BE2C (cell line): Measurements from ENCODE around the gene XKRX. TPM values are rescaled to one million over a fixed set of nuclear protein-coding genes. Genes with fewer than 3 reads are reported as not detected.

ENCODE experiments used
- DNase-seq: peaks from one replicate; pipeline ENCODE4 v3.0.0-alpha.2; 2020
- H3K27me3 ChIP-seq: fragments of 250-450 bp; sonication (Bioruptor Pico); 2 replicates; pipeline ENCODE4 v1.5.1; 2020; ENCODE audit warnings: mild to moderate bottlenecking
- H3K36me3 ChIP-seq: fragments of 250-450 bp; sonication (Bioruptor Pico); 2 replicates; pipeline ENCODE4 v1.5.1; 2020; ENCODE audit warnings: mild to moderate bottlenecking
- H3K4me1 ChIP-seq: fragments of 250-450 bp; sonication (Bioruptor Pico); 2 replicates; pipeline ENCODE4 v1.5.1; 2020
- H3K4me3 ChIP-seq: 2 replicates; pipeline ENCODE4 v1.5.1; 2011; ENCODE audit warnings: low read depth, low read length
- H3K9me3 ChIP-seq: fragments of 250-450 bp; sonication (Bioruptor Pico); 2 replicates; pipeline ENCODE4 v1.5.1; 2020
- polyA plus RNA-seq: library from polyadenylated mRNA; unstranded; fragments of >200 nt; gene quantifications from one replicate; pipeline ENCODE4 v1.2.1, GENCODE V29; 2012; ENCODE audit warnings: low read depth, missing spikeins; ENCODE audit not compliant: insufficient read length, insufficient read depth
- TF ChIP-seq, protein P1 (sequence below): IDR thresholded peaks from 2 replicates; pipeline ENCODE4 v1.5.1; 2012; ENCODE audit warnings: mild to moderate bottlenecking, low read depth, low read length

Gene XKRX
- polyA plus RNA-seq: not detected

DNA sequence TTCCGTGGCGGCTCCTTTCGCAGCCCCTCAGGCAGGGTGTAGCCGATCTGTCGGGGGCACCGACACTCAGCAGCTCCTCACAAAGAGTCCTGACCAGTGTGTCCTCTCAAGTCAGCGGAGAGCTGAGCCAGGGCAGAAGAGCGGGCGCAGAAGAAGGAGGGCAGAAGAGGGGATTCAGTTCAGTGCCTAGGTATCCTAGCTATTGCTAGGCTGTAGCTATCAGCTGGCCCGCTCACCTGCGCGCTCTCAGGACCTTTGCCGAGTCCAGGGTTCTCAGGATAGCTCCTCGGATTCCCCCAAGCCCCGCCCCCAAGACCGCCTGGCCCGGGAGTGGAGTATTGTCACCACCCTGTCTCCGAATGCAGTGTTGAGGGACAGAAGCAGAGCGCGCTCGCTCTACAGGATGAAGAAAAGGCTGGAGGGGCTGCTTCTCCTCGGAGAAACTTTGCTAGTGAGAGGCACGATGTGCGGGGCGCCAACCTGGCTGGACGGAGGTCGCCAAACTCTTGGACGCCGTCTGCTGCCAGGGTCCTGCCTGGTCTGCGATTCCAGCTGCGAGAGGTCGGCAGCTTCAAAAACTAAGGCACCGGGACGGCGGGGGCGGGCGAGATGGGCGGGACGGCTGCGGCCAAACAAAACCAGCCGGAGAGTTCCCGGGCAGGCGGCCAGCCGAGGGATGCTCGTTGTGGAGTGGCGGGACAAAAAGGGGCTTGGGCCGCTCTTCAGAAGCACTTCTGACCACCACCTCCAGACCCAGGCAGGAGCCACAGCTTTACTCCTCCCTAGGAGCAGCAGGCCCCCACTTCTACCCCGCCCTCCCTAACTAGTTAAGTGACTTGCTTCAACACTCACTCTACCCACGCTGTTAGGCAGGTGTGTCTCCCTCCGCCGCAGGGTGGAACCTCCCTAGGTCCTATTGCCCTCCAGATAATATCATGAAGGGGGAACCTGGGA is at the start of gene XKRX:
TSS of gene XKRX (minus strand) at position 258 of the 954 bp plus-strand sequence. CDS start 613 bp downstream, outside the sequence.
- TF ChIP-seq, protein P1, sequence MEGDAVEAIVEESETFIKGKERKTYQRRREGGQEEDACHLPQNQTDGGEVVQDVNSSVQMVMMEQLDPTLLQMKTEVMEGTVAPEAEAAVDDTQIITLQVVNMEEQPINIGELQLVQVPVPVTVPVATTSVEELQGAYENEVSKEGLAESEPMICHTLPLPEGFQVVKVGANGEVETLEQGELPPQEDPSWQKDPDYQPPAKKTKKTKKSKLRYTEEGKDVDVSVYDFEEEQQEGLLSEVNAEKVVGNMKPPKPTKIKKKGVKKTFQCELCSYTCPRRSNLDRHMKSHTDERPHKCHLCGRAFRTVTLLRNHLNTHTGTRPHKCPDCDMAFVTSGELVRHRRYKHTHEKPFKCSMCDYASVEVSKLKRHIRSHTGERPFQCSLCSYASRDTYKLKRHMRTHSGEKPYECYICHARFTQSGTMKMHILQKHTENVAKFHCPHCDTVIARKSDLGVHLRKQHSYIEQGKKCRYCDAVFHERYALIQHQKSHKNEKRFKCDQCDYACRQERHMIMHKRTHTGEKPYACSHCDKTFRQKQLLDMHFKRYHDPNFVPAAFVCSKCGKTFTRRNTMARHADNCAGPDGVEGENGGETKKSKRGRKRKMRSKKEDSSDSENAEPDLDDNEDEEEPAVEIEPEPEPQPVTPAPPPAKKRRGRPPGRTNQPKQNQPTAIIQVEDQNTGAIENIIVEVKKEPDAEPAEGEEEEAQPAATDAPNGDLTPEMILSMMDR: no peak
- Histone ChIP-seq H3K4me3 (peak within 1 kb of the TSS; percentile 42), H3K36me3 (no peaks in the 10 kb centered on the region), H3K9me3 (no peaks in the 10 kb centered on the region), H3K4me1 (no peaks in the 10 kb centered on the region), H3K27me3 (no peaks in the 10 kb centered on the region)
- peak; percentile 21 for DNase-seq

DNA sequence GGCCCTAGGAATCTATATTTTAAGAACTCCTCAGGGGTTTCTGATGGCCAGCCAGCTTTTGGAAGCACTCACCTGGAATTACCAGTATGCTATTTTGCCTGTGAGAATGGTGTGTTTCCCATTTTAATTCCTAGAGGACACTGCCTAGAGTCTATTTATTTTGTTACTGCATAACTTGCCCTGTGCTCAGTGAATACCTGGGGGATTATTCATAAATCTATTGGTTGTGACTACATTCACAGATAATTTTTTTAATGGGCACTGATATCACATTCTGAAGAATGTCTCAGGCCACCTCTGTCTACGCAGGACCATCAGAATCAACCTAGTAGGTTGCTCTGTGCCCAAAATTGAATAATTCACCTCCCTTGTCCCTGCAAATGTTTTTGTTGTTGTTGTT is 47.5 kb upstream of the XKRX start:
- DNase-seq: no peak
- TF ChIP-seq, protein P1: no peak
- H3K4me3 ChIP-seq: no peak overlapping the region
- no peaks in the 10 kb centered on the region for H3K4me1 ChIP-seq
- no peaks in the 10 kb centered on the region for H3K27me3 ChIP-seq
- H3K9me3 ChIP-seq: no peaks in the 10 kb centered on the region
- H3K36me3 ChIP-seq: no peaks in the 10 kb centered on the region

DNA sequence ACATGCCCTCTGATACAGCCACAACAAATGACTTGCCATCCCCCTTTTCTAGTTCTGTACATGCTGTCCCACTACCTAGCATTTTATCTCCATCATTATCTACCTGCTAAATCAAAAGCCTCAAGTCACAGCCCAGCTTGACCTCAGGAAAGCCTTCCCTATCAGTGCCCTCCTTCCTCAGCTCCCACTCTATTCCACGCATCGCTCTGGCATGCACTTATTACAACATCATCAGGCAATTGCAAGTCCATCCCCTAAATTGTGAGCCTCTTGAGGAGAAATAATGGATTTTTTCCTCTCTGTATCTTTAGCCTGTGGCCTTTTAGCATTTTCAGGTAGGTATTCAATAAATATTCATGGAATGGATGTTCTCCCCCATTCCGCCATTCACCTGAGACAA is 46.5 kb upstream of the XKRX start:
- TF ChIP-seq, protein P1: no peak
- H3K9me3 ChIP-seq: no peaks in the 10 kb centered on the region

DNA sequence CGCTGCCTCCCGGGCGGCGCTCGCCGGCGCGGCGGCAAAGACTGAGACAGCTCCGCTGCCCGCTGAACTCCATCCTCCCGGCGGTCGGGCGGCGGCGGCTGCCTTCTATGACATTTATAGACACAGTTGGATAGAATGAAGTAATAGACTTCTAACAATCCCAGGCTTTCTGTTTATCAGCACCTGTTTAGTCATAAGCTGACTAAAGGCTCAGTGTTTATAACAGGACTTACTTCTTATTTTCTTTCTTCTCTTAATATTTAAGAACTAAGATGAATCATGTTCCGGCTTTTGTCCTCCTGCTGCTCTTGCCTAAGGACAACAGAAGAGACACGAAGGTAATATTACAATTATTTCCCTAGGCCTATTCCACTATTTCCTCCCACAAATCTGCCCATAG is 44.7 kb upstream of the XKRX start:
- Histone ChIP-seq H3K27me3 (no peaks in the 10 kb centered on the region), H3K4me3 (no peak overlapping the region), H3K36me3 (no peaks in the 10 kb centered on the region), H3K4me1 (peaks cover 3% of the 10 kb centered on the region; the same call in 1 of the 2 replicates), H3K9me3 (no peaks in the 10 kb centered on the region)
- DNase-seq: no peak
- TF ChIP-seq, protein P1: no peak

More for the DNA sequence above, 46.5 kb upstream of the XKRX start:
- no peaks in the 10 kb centered on the region; the same call in 1 of the 2 replicates for H3K4me1 ChIP-seq
- no peaks in the 10 kb centered on the region for H3K27me3 ChIP-seq
- H3K36me3 ChIP-seq: no peaks in the 10 kb centered on the region
- H3K4me3 ChIP-seq: no peak overlapping the region
- no peak for DNase-seq

DNA sequence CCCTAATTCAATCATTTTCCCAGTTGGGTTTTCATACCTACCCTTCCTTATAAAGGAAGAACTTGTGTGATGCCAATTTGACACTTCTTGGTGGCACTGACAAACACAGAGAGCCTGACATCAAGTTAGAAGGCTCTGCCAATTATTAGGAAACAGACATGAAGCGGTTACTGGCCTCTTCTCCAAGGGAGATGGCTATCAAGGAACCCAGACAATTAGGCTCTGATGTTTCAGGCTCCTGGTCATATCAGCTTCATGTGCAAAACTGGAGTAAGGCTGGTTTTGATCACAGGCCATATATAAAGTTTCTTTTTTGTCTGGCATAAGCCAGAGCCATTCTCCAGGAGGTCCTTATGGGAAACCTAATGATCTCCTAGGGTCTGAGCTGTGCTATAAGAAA is 41.2 kb upstream of the XKRX start:
- DNase-seq: peak; percentile 32
- H3K36me3 ChIP-seq: no peaks in the 10 kb centered on the region
- no peaks in the 10 kb centered on the region for H3K9me3 ChIP-seq
- H3K27me3 ChIP-seq: no peaks in the 10 kb centered on the region
- peaks cover 3% of the 10 kb centered on the region; the same call in 1 of the 2 replicates for H3K4me1 ChIP-seq
- TF ChIP-seq, protein P1: no peak
- H3K4me3 ChIP-seq: no peak overlapping the region

DNA sequence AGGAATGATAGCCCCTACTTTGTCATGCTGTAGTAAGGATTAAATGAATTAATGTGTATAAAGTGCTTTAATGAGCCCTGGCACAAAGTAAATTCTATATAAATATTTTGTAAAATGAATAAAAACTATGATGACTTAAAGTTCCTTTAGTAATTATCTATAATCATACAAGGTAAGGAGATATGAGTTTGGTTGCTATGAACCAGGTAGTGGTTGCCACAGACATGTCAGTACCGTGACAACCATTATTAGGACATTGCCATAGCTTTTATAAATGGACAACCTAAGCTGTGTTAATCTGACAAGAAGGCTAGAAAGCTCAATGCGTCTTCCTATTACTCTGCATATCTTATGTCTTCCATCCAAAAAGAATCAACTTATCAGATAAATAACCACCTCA is 40.7 kb upstream of the XKRX start, which contains the start of gene ARL13A:
TSS of gene ARL13A (plus strand) at position 301 of the 400 bp plus-strand sequence. CDS start 3,982 bp downstream, outside the sequence.
- no peaks in the 10 kb centered on the region for H3K9me3 ChIP-seq
- no peak within 1 kb of the TSS for H3K4me3 ChIP-seq
- H3K4me1 ChIP-seq: peaks cover 3% of the 10 kb centered on the region; the same call in 1 of the 2 replicates
- H3K36me3 ChIP-seq: no peaks in the 10 kb centered on the region
- no peaks in the 10 kb centered on the region for H3K27me3 ChIP-seq
- TF ChIP-seq, protein P1: no peak
- DNase-seq: no peak
